NCI-H1694 (cell line): ENCODE measurements around the gene TGFBI.

Experiments
- DNase-seq: peaks from one replicate; lab custom pipeline; 2025; lab: John Stamatoyannopoulos, UW

Gene TGFBI

DNA sequence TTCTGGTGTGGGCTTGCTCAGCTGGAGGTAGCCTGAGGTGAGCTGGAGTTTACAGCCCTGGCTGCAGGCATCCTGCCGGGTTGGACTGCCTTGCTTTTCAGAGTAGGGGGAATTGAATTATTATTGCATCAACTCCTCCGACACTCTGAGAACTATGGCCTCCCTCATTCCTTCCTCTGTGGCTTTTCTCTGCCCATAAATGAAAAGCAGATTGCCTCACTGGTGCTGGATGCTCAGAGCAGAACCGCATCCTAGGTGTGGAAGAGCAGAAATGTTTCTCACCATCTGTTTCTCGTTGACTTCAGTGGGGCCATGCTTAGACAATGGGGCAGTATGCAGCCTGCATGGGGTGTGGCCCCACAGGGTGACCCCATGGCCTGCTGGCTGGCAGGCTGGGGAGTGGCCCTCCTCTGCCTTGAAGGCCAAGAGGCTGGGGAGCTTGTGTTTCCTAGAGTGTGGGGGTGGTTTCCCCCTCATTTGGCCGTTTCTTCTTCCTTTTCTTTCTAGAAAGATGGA lies 27.3 kb upstream of the TGFBI start:
- no peak for DNase-seq

DNA sequence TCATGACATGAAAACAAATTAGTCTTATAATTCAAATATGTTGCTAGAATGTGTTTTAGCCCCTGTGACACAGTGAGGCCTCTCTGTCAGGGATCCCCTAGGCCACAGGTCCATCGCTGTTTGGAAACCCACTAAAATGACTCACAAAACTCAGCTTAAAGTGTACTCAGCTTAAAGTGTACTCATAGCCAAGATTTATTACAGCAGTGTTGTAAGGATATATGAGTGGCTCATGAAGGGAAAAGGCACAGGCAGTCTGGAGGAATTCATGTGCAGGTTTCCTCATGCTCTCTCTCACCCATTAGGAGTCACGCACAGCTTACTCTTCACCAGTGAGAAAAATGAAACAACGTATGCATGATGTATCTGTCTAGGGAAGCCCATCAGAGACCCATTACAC lies 24.4 kb upstream of the TGFBI start:
- DNase-seq: no peak

DNA sequence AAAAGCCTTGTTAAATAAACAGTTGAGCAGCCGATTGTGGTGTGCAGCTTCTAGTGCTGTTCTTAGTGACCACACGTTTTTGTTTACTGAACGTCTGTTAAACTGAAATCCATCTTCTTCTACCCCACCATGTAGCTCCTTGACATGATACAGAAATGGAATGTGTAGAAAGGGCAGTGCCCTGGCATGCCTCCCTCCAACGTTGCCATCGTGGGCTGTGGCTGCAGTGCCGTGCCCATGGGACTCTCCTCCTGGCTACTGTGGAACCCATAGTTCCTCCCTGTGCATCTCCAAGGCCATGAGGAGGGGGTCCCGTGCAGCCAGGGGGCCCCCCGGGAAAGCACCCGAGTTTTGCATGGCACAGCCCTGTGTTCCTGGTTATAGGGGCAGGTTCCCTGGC lies 23.3 kb upstream of the TGFBI start:
- no peak for DNase-seq

DNA sequence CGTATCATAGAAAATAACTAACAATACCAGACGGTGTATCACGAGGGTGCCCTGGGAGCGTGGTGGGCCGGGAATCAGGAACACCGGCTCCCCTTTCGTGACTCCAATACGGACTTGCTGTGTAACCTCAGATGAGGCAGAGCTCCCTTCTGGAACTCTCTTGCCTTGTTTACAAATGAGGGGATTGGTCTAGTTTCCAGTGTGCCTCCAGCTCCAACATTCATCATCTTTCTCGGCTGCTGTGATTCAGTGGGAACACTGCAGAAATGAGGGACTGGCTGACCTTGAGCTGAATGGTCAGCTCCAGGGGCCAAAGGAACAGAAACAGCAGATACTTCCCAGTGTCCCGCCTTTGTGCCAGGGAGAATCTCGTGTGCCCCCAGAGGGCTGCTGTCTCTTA lies 22.6 kb upstream of the TGFBI start:
- no peak for DNase-seq

DNA sequence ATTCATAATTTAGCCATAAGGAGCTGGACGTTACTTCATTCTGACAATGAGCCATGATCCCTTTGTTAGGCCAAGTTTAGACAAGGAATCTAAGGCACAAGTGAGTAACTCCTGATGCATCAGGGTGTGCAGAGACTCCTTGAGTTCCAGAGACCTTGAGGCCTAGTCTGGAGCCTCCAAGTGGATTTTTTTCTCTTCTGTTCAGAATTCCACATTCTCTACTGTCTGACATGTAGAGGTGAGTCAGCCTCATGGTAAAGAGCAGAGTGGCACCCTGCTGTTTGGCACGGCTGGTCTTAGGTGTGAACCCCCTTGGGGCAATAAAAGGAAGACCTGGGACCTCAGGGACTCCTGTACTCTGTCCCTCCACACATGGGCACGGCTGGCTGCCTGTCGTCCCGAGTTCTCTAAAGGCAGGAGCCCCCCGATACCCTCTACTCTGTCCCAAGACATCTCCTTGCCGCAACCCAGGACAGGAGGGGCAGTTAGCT lies 22.0 kb upstream of the TGFBI start:
- no peak for DNase-seq

DNA sequence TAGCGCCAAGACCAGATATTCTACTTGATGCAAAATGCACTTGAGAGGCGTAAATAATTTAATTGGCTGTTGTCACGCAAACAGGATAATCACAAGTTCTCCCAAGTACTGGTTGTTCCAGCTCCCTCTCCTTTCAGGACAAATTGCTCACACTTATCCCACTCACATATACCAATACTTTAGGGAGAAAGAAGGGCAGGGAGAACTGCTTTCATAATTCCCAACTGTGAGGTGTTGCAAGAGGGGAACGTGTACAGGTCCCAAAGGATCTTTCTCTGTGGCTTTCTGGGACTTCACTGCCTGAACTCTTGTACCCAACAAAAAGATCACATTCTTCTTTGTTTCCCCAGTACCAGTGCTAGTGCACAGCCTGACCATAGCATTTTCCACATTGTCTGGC lies 21.5 kb upstream of the TGFBI start:
- no peak for DNase-seq

DNA sequence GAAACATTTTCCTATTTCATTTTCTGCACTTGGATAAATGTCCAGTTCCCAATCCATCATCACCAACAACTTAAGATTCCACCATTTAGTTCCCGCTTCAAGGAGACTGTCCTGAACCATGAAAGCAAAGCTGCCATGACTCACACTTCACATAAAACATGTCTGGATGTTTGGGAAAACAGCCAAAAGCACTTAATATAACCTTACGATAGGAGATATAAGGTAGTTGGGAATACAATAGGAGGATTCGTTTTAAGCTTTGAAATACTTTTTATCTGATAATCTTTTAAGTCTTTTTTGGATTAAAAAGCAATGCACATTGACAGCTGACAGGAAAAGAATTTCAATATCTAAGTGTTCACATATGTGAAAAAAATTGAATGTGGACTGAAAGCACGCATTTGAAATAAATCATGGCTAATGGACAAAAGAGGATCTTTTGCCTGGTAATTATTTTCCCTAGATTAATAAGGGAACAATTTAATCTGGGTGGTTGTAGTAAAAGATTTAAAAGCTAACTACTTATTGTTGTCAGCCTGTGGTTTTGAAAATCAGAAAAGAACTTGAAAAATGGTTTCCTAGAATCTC lies 17.3 kb upstream of the TGFBI start:
- no peak for DNase-seq

DNA sequence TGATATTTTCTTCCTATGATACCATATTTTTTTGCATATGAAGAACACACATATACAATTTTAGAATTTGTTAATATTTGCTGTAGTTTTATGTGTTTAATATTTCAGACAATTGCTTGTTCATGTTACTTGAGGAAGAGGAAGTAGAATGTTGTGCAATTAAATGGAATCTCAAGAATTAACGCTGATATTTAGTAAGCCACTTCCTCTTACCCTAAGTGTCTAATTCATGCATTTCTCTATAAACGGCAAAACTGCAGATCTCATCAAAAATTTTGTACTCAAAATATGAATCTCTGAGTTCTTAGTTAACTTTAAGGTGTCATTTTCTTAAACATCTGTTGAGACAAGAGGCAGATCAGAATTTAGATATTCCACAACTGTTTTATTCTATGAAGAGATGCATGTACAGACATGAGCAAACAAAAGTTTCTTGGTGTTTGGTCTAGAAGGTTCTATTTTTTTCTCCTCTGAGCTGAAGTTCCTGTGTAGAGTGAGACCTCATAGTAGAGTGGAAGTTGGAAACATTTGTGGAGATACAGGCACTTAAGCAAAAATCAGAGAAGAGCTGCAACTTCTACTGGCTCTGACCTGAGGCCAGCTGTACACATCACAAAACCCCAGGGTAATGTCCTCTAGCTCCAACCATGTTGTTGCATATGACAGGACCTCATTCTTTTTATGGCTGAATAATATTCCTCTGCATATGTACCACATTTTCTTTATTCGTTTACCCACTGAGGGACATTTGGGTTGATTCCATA lies 16.6 kb upstream of the TGFBI start:
- DNase-seq: no peak

DNA sequence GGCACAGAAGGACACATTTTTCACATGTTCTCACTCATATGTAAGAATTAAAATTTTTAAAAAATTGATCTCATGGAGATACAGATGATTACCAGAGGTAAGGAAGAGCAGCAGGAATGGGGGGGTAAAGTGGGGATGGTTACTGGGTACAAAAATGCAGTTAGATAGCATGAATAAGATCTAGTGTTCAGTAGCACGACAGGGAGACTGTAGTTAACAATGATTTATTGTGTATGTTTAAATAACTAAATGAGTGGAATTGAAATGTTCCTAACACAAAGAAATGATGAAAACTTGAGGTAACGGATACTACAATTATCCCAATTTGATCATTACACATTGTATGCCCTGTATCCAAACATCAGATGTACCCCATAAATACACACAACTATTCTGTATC lies 15.2 kb upstream of the TGFBI start:
- DNase-seq: no peak

DNA sequence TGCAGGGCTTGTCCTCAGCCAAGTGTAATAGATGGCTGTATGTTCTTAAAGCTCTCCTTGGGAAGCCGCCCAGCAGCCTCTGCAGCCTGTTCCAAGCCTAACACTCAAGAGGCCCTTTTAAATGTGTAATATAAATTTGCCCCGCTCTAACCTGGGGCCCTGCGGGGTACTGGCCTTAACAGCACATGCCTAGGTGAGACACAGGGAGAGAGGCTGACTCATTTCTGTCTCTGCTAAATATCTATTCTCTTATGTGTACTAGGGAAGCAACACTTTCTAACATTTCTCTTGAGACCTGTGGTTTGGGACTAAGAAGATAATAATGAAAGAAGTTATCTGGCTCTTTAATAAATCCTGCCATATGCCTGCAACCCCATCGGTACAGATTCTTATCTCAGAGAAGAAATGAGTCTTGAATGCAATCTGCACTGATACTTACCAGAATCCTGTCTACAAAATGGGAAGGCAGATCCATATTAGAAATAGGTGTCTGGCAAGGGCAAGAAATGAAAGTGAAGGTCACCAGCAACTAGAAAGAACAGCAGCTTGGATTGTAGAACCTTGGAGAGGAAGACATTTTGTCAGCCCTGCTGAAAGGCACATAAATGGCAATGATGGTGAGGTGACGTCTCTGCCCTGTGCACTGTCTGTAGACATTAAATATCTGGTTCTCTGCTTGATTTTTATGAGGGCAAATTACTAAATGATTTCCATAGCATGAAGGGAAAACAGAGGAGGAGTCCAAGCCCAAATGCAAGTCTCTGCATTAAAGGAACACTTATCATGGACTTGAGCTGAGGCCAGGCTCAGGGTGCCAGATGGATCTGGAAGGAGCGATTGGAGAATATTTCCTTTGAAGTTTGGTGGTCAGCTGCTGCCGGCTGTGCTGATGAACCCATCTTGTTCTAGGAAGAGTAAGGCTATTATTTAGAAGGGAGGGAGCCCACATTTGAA lies 14.5 kb upstream of the TGFBI start:
- DNase-seq: no peak

DNA sequence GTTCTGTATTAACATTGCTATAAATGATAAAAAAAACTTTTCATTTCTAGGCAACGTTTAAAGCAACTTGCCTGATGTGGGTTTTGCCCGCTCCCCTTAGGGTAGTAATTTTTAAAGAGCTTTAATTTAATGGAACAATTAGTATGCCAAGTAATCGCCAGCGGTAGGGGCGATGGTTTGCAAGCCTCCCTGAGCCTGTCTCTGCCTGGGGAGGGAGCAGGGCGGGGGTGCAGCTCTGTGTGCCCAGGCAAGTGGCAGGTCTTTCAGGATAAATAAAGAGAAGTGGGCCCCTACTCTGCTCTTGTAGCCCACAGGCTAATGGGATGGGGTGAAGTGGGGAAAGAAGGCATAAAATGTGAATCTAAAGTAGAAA lies 13.8 kb upstream of the TGFBI start:
- DNase-seq: no peak

DNA sequence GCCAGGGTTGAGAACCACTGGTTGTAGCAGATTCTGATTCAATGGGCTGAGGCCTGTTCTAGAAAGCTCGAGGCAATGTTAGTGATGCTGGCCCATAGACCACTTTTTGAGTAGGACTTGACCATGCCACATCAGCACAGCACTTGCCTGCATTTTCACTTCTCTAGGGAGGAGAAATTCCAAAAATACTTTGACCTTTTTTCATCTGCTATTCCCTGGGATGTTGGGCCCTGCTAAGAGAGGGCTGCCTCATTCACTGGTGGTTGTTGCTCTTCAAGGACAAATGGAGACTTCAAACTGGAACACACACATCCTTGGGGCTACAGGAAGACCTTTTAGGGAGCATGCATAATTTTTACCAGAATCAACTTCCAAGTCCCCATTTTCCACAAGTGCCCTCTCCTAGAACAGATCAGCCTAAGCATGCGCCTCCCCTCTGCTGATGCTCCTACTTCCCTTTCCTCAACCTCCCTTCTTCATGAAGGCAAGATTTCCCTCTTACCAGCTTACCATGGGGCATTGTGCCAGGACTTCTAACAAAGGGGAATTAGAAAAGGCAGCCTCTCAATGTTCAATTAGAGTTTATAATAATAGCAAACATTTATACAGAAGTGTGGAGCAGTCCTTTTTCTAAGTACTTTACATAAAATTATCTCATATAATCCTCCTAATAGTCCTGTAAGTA lies 12.7 kb upstream of the TGFBI start:
- no peak for DNase-seq

DNA sequence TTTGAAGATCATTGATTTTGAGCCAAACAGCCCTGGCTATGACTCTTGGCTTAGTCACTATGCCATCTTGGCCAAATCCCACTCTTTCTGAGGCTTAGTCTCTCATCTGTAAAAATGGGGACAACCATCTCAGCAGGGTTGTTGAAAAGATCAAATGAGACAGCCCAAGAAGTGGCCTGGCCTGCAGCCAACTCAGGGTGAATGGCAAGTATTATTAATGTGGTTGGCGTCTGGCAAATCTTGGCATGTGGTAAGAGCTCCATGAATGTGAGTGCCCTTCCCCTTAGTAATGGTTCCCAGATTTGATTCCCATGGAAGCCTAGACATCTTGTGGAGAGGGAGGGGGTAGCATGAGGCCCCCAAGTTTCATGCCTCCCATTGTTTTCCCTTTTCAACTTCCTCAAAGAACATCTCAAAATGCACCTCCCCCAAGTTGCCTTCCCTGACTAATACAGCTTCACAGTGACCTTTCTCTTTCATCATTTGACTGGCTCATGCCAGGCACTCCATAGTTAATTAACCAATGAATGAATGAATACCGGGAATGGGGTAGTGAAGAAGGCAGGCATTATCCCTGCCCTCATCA lies 11.8 kb upstream of the TGFBI start:
- no peak for DNase-seq

DNA sequence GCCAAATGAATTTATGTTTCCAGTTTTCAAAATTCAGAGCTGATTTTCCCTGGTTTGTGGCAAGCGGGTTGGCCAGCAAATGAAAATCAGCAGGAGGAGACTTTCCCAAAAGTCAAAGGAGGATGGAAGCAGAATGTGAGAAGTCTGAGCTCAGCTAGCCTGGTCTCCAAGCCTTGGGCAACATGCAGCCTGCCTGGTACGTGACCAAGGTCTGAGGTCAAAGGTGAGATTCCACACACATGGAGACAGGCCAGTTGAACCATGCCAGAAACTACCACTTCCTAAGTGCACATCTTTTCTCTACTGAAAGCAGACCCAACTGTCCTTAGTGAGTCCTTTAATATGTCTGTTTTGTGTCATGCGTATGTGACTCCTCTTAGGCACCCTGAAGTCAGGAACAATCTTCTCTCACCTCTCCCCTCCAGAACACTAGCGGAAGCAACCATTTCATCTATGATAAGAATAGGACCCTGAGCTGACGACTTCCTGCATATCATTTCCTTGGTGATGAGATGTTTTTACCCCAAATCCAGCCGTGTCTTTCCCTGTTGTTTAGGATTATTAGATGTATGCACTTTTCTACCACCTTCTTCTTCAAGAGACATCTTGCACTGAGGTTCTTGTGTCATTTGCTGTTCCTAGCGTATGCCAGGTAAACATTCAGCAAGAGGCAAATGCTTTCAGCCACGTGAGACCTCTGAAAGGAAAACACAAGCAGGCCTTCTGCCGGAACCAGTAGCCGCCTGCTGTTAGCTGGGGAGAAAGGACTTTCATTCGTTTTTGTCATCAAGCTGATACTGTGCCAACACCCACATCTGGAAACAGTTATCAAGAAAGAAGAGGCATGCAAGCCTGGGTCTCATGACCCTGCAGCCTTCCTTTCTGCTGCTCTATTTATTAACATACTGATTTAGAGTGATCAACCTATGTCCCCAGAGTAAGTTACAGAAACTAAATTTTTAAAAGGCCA lies 9.7 kb upstream of the TGFBI start:
- DNase-seq: no peak

DNA sequence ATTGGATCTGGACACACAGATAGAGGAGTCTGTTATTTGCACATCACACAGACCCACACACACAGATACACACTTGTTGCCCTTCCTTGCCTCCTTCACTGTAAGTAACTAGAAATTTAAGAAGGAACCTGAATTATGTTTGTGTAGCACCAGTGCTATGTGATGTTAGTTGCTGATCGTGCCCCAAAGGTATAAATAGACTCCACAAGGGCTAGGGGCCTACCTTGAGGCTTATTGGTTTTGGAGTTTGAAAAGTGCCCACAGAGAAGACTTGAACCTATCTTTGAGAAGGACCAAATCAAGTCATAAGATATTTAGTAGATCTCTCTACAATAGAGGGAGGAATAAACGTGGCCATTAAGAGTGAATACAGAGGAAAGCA lies 8.8 kb upstream of the TGFBI start:
- no peak for DNase-seq

DNA sequence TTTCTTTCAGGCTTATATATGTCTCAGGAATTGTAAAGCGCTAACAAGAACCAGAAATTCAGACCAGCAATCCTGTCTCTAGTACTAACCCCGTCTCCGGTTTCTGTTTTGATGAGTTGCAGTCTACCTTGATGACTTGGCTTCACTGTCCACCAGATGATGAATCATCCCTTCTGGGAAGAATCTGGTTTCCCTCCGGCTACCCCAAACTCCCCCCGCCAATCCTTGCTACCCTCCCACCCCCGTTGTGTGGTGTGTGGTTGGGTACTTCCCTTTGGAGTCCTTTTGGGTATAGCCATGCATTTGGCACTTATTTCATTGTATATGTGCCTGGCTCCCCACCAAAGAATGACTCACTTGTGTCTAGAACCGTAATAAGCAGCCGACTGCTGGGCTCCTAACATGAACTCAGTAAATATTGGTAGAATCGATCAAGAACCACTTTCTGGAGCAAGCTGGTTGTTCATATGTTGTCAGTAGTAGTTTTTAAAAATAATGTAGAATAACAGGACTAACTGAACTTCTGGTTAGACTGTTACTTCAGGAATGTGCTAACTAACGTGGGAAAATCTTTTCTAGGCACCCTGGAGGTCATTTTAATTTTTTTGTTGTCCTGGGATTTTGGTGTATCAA lies 8.3 kb upstream of the TGFBI start:
- no peak for DNase-seq

DNA sequence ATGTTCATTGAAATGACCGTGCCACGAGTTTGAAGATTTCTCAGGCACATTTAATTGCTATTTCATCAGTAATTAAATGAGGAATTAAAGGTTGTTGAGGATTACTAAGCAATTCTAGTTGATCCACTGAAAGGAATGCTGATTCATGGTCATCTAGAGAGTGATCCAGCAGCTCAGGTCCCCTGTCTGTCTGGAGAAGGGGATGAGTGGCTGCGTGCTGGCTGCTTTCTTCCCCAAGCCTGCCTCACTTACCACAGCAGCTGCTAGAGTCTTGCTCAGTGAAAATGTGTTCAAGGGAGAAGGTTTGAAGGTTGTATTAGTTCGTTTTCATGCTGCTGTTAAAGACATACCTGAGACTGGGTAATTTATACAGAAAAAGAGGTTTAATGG lies 7.8 kb upstream of the TGFBI start:
- DNase-seq: no peak

DNA sequence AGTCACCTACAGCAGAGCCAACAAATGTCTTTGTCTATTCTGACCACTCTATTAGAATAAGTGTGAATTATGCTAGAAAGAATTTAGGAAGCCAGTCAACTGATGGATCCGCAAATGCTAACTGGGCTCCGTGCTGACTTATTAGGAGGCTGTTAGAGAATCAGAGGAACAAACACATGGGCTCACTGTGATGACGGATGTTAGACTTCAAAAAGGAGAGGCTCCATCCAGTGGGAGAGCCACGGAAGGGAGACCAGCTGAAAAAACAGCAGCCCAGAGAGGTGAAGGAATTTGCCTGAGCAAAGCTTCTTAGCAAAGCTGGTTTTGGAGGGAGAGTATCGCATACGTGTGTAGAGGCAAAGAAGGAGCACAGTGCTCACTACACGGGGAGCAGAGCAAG lies 5.8 kb upstream of the TGFBI start:
- no peak for DNase-seq

DNA sequence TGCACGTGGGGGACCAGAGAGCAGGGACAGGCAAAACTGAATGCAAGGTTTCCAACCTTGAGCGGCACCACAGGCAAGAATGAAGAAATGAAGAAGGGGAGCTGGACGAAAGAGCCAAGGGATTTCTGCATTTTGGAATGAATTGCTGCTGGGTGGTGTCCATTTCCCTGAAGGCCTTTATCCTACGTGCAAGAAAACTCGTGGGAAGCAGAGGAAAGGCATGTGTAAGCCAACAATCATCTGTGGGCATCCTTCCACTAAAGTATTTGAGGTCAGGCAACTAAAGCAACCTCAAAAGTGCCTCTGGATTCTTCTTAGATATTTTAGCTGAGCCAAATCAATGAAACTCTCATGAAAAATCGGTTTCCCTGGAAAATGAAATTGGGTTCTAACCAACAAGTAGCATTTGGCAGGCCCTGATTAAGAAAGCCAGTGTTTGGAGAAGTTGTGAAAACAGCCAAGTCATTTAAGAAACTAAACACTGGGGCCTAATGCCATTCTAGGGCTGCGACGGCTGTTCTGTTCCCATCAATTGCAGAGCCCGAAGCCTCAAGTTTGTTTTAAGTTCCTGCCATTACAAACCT lies 4.7 kb upstream of the TGFBI start:
- DNase-seq: no peak

DNA sequence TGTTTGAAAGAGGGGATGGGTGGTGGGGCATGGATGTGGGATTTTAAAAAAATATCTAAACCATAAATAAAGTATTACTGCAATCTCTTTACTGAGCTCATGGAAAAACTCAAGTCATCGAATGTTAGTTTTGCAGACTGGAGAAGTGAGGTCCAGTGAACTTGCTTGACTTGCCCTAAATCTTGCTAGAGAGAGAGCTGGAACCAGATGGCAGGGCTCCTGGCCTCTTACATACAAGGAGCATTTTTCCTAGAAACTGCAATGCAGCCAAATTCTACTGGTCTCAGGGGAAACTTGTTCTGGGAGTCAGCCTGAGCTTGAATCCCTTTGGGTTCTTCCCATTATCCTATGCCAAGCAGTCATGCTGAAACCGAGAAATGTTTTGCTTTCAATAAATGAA lies 2.9 kb upstream of the TGFBI start:
- no peak for DNase-seq
